GM23338 (cell line): Measurements from ENCODE around the gene SHOX. TPM values are rescaled to one million over a fixed set of nuclear protein-coding genes. Genes with fewer than 3 reads are reported as not detected.

Experiments
- ATAC-seq: fragments of 200-7000 bp; cut with Tn5 transposase; 3 replicates; pipeline ENCODE4 v1.9.1; 2020
- DNase-seq: peaks from one replicate; pipeline ENCODE4 v3.0.0-alpha.2; 2015; ENCODE audit warnings: low spot score
- H2AFZ ChIP-seq: fragments of 200-600 bp; sonication (generic); 2 replicates; pipeline ENCODE4 v1.8.0; 2016; ENCODE audit warnings: antibody characterized with exemption, mild to moderate bottlenecking, moderate library complexity
- H3F3A ChIP-seq: fragments of 200-600 bp; sonication (generic); replicated peaks from 2 replicates; pipeline ENCODE4 v1.8.0; 2017; ENCODE audit warnings: antibody characterized with exemption, mixed run types, low read depth
- H3K27ac ChIP-seq: fragments of 200-600 bp; sonication (generic); 2 replicates; pipeline ENCODE4 v1.6.1; 2016; ENCODE audit warnings: low read depth
- H3K27me3 ChIP-seq: fragments of 200-600 bp; sonication (generic); 2 replicates; pipeline ENCODE4 v1.8.0; 2016; ENCODE audit warnings: mild to moderate bottlenecking, mixed run types, moderate library complexity; ENCODE audit not compliant: insufficient read depth
- H3K36me3 ChIP-seq: fragments of 200-600 bp; sonication (generic); 2 replicates; pipeline ENCODE4 v1.8.0; 2016; ENCODE audit warnings: mild to moderate bottlenecking; ENCODE audit not compliant: insufficient read depth
- H3K4me1 ChIP-seq: fragments of 200-600 bp; sonication (generic); 2 replicates; pipeline ENCODE4 v1.8.0; 2016; ENCODE audit warnings: mild to moderate bottlenecking, moderate library complexity; ENCODE audit not compliant: insufficient read depth
- H3K4me2 ChIP-seq: fragments of 200-600 bp; sonication (generic); 2 replicates; pipeline ENCODE4 v1.7.1; 2017; ENCODE audit warnings: mixed run types
- H3K4me3 ChIP-seq: fragments of 200-600 bp; sonication (generic); 2 replicates; pipeline ENCODE4 v1.6.1; 2016; ENCODE audit warnings: mixed run types
- H3K79me2 ChIP-seq: fragments of 200-600 bp; sonication (generic); replicated peaks from 2 replicates; pipeline ENCODE4 v1.8.0; 2017; ENCODE audit warnings: mild to moderate bottlenecking; ENCODE audit not compliant: insufficient read depth
- H3K9me2 ChIP-seq: fragments of 200-600 bp; sonication (generic); 2 replicates; pipeline ENCODE4 v1.8.0; 2017; ENCODE audit not compliant: insufficient read depth
- H4K20me1 ChIP-seq: fragments of 200-600 bp; sonication (generic); replicated peaks from 2 replicates; pipeline ENCODE4 v1.8.0; 2017; ENCODE audit warnings: mild to moderate bottlenecking; ENCODE audit not compliant: insufficient read depth
- H3K27ac Mint-ChIP-seq: 2 replicates; pipeline ENCODE4 v1.8.0; 2020; ENCODE audit warnings: inconsistent platforms, mild to moderate bottlenecking, moderate library complexity, mixed read lengths
- H3K27me3 Mint-ChIP-seq: 3 replicates; pipeline ENCODE4 v1.8.0; 2022; ENCODE audit warnings: low read depth, mild to moderate bottlenecking, moderate library complexity, mixed read lengths, inconsistent platforms; ENCODE audit not compliant: insufficient read depth, poor library complexity
- H3K36me3 Mint-ChIP-seq: 3 replicates; pipeline ENCODE4 v1.8.0; 2021; ENCODE audit warnings: low read depth, mild to moderate bottlenecking, inconsistent platforms, moderate library complexity, mixed read lengths
- H3K4me1 Mint-ChIP-seq: 3 replicates; pipeline ENCODE4 v1.8.0; 2020; ENCODE audit warnings: mild to moderate bottlenecking, inconsistent platforms, mixed read lengths
- H3K4me3 Mint-ChIP-seq: 3 replicates; pipeline ENCODE4 v1.8.0; 2021; ENCODE audit warnings: moderate library complexity, mild to moderate bottlenecking, inconsistent platforms, mixed read lengths
- H3K9me3 Mint-ChIP-seq: 3 replicates; pipeline ENCODE4 v1.8.0; 2020; ENCODE audit warnings: moderate library complexity, mild to moderate bottlenecking, inconsistent platforms, mixed read lengths
- CREB1 ChIP-seq: fragments of 250-450 bp; sonication (Bioruptor Pico); IDR thresholded peaks from 2 replicates; pipeline ENCODE4 v1.5.0; 2020; ENCODE audit warnings: low read depth, mild to moderate bottlenecking, moderate library complexity
- ETS1 ChIP-seq: IDR thresholded peaks from 2 replicates; pipeline ENCODE4 v1.6.1; 2016; ENCODE audit warnings: antibody characterized with exemption
- EZH2 ChIP-seq: fragments of 200-600 bp; sonication (generic); IDR thresholded peaks from one replicate; pipeline ENCODE4 v1.8.0; 2017; ENCODE audit warnings: antibody characterized with exemption, mild to moderate bottlenecking, low read depth; ENCODE audit not compliant: unreplicated experiment
- EZH2phosphoT487 ChIP-seq: fragments of 200-600 bp; sonication (generic); IDR thresholded peaks from one replicate; pipeline ENCODE4 v1.8.1; 2018; ENCODE audit warnings: antibody characterized with exemption; ENCODE audit not compliant: unreplicated experiment
- JUNB ChIP-seq: IDR thresholded peaks from one replicate; pipeline ENCODE4 v1.6.1; 2016; ENCODE audit warnings: antibody characterized with exemption; ENCODE audit not compliant: unreplicated experiment
- NANOG ChIP-seq: IDR thresholded peaks from 2 replicates; pipeline ENCODE4 v1.6.1; 2016; ENCODE audit warnings: antibody characterized with exemption, borderline replicate concordance
- STAT1 ChIP-seq: IDR thresholded peaks from one replicate; pipeline ENCODE4 v1.6.1; 2016; ENCODE audit warnings: antibody characterized with exemption; ENCODE audit not compliant: unreplicated experiment
- polyA plus RNA-seq: library from polyadenylated mRNA; unstranded; fragments of >200 nt; fragmentation: Nextera tagmentation; extraction: Ambion mirVana; gene quantifications from 2 replicates; pipeline ENCODE4 v1.2.1, GENCODE V29; 2016
- total RNA-seq: library from RNA; depleted of rRNA; stranded (reverse); fragments of >200 nt; shearing (Covaris generic); gene quantifications from 2 replicates; pipeline ENCODE4 v1.2.3, GENCODE V29; 2014
- TF ChIP-seq, protein P1 (sequence below), 2 experiments: fragments of 200-600 bp in 1 of 2; sonication (generic) in 1 of 2; conservative IDR thresholded peaks; 2 replicates each; pipeline versions ENCODE4 v1.5.1 to v1.6.1; 2016 to 2017; ENCODE audit warnings: antibody characterized with exemption in 2 of 2, low read depth in 2 of 2, mild to moderate bottlenecking in 2 of 2, moderate library complexity in 1 of 2

Gene SHOX
- total and polyA plus RNA-seq, 2 experiments from 2014 or later: not detected

DNA sequence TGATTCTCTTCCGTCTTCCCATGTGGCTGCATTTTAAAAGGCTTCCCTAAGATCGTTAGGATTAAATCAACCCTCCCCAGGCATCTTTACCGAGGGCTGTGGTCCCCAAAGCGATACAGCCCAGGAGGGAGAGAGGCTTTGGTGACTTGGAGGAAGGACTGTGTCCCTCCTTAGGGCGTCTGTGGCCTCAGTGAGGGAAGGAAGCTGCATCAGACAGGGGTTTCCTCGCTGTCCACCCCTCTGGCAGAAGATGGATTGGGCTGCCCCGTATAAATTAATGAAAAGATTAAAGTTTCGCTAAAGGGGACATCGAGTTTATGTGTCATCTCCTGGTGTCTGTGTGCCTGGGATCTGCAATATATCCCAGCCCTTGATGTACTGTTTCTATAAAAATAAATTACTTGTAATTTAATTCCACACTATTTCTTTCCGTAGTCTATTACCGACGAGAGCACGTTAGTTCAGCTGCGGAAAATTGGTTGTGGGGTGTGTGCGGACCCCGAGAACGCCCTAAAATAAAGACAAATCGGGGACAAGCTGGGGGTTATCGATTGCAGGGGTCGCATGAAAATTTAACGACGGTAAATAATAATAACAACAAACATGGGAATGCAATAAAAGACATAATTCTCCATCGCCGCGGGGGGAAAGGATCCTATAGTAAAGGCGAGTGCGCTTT lies 6.5 kb downstream of the SHOX start:
- peaks cover 100% of the 10 kb centered on the region for H3K27me3 ChIP-seq
- H3K4me3 ChIP-seq: peak overlapping the region; percentile 26; the same call in 1 of the 2 replicates
- no peaks in the 10 kb centered on the region for H3K36me3 ChIP-seq
- H3K4me2 ChIP-seq: peak overlapping the region; percentile 82
- H2AFZ ChIP-seq: no peak overlapping the region
- no peaks in the 10 kb centered on the region for H3K9me2 ChIP-seq
- peaks cover 20% of the 10 kb centered on the region for H3F3A ChIP-seq
- peaks cover 29% of the 10 kb centered on the region for H3K36me3 Mint-ChIP-seq
- H3K4me1 Mint-ChIP-seq: peaks cover 4% of the 10 kb centered on the region; the same call in 2 of the 3 replicates
- TF ChIP-seq EZH2 (peak; percentile 88), NANOG (no peak)
- H3K27ac ChIP-seq: no peak overlapping the region
- H3K27me3 Mint-ChIP-seq: peaks cover 65% of the 10 kb centered on the region
- H4K20me1 ChIP-seq: peaks cover 24% of the 10 kb centered on the region; the same call in 1 of the 2 replicates
- no peak overlapping the region for H3K27ac Mint-ChIP-seq
- H3K9me3 Mint-ChIP-seq: peaks cover 86% of the 10 kb centered on the region
- no peak overlapping the region; the same call in 2 of the 3 replicates for H3K4me3 Mint-ChIP-seq
- DNase-seq: peak; percentile 42
- no peaks in the 10 kb centered on the region for H3K79me2 ChIP-seq
- peaks cover 46% of the 10 kb centered on the region for H3K4me1 ChIP-seq
- ATAC-seq: no peak

DNA sequence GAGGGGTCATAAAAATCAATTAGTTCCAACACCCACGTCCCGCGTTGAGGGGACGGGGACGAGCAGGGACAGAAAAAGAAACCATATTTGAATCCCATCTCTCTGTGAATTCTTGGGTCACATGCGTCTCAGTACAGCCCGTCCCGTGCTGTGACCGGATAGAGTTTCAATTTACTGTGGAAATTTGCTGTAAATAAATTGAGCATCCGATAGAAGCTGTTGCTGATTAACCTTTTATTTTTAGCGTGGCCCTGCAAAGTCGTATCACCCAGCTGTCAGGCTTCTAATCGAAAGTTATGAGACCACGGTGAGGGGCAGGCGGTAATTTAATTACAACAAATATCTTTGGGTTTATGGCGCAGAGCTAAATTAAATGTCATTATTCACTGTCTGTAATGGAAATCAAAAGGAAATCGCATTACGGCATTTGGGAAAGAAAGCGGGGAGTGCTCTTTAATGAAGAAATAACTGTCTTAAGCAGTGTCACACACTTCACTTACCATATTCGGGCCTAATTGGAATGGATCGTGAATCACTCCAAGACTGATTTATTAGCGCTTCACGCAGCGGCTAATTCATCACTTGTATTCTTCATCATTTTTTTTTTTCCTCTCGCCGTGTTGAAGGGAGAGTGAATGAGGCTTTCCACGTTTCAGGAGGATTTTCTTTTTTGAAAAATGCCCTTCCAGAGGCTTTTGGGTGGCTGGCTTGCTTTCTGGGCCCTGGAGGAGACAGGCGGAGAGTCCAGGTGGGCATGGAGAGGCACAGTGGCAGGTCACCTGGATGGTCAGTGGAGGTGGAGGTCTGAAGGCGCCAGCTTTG lies 7.3 kb downstream of the SHOX start:
- H3K4me2 ChIP-seq: peak overlapping the region; percentile 82
- DNase-seq (no peak), ATAC-seq (no peak)
- H3K36me3 ChIP-seq: no peaks in the 10 kb centered on the region
- H3K79me2 ChIP-seq: no peaks in the 10 kb centered on the region
- H3K27me3 ChIP-seq: peaks cover 100% of the 10 kb centered on the region
- H4K20me1 ChIP-seq: peaks cover 18% of the 10 kb centered on the region; the same call in 1 of the 2 replicates
- Mint-ChIP-seq H3K27ac (no peak overlapping the region), H3K27me3 (peaks cover 63% of the 10 kb centered on the region), H3K4me3 (no peak overlapping the region), H3K9me3 (peaks cover 86% of the 10 kb centered on the region), H3K36me3 (peaks cover 30% of the 10 kb centered on the region), H3K4me1 (peaks cover 4% of the 10 kb centered on the region; the same call in 2 of the 3 replicates)
- H3K4me3 ChIP-seq: peak overlapping the region; percentile 49
- no peak overlapping the region for H3K27ac ChIP-seq
- TF ChIP-seq EZH2 (peak; percentile 70), JUNB (no peak), STAT1 (no peak), EZH2phosphoT487 (no peak), ETS1 (no peak), CREB1 (CRISPR knock-in tag) (no peak)
- TF ChIP-seq, protein P1, sequence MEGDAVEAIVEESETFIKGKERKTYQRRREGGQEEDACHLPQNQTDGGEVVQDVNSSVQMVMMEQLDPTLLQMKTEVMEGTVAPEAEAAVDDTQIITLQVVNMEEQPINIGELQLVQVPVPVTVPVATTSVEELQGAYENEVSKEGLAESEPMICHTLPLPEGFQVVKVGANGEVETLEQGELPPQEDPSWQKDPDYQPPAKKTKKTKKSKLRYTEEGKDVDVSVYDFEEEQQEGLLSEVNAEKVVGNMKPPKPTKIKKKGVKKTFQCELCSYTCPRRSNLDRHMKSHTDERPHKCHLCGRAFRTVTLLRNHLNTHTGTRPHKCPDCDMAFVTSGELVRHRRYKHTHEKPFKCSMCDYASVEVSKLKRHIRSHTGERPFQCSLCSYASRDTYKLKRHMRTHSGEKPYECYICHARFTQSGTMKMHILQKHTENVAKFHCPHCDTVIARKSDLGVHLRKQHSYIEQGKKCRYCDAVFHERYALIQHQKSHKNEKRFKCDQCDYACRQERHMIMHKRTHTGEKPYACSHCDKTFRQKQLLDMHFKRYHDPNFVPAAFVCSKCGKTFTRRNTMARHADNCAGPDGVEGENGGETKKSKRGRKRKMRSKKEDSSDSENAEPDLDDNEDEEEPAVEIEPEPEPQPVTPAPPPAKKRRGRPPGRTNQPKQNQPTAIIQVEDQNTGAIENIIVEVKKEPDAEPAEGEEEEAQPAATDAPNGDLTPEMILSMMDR (conservative IDR thresholded peaks at IDR 0.05; ENCODE audit: low read depth in 2 of 2): no peak
- H3K9me2 ChIP-seq: no peaks in the 10 kb centered on the region
- H2AFZ ChIP-seq: 0 out of 2 replicates have a peak overlapping the region, but pooled peaks have one; percentile 23
- peaks cover 12% of the 10 kb centered on the region for H3F3A ChIP-seq
- H3K4me1 ChIP-seq: peaks cover 43% of the 10 kb centered on the region
